Mesenteric fat pad (tissue), 1 donor: ENCODE data around the gene CNKSR2. TPM values are rescaled to one million over a fixed set of nuclear protein-coding genes. Genes with fewer than 3 reads are reported as not detected.
"Not testable (repeated sequence)": the region's sequence is repeated elsewhere in the genome, so short reads cannot be mapped to it uniquely, and the experiment has no call there.

Source experiments
- DNase-seq: peaks from one replicate; pipeline ENCODE4 v3.0.0-alpha.2; 2020; ENCODE audit warnings: low spot score
- total RNA-seq: library from RNA; stranded (reverse); fragmentation: NEBNext Ultra II Directional; extraction: Animal tissue kit (Norgen Biotek cat#: 25700); gene quantifications from one replicate; pipeline ENCODE4 v1.2.1, GENCODE V29; 2021
- donor health status: DM: yes; HTN: yes; CAD: no.

The CNKSR2 gene
- total RNA-seq, 1 donor from 2014 or later, result 0.80 TPM

GRCh38 chrX:21438792-21439191 is 64.6 kb downstream of the CNKSR2 start:
- DNase-seq, result no peak

- DNase-seq, result no peak
These were observed 66.7 kb downstream of the CNKSR2 start for GRCh38 chrX:21440911-21441310.

GRCh38 chrX:21457718-21458117 is 83.5 kb downstream of the CNKSR2 start:
- no peak for DNase-seq

- DNase-seq, result no peak
These were observed 94.9 kb downstream of the CNKSR2 start for GRCh38 chrX:21469071-21469470.

- DNase-seq, result no peak
These were observed 102.7 kb downstream of the CNKSR2 start for GRCh38 chrX:21476909-21477308.

- DNase-seq, result no peak
These were observed 105.6 kb downstream of the CNKSR2 start for GRCh38 chrX:21479695-21480270.

- no peak for DNase-seq
These were observed 107.5 kb downstream of the CNKSR2 start for GRCh38 chrX:21481761-21482160.

- not testable (repeated sequence) for DNase-seq
These were observed 109.8 kb downstream of the CNKSR2 start for GRCh38 chrX:21484051-21484450.

- DNase-seq, result no peak
These were observed 113.6 kb downstream of the CNKSR2 start for GRCh38 chrX:21487832-21488231.

- DNase-seq, result no peak
These were observed 116.1 kb downstream of the CNKSR2 start for GRCh38 chrX:21490341-21490740.

- DNase-seq, result no peak
These were observed 119.1 kb downstream of the CNKSR2 start for GRCh38 chrX:21493226-21493830.

GRCh38 chrX:21503593-21503992 is 129.4 kb downstream of the CNKSR2 start:
- DNase-seq, result no peak

- DNase-seq, result no peak
These were observed 135.7 kb downstream of the CNKSR2 start for GRCh38 chrX:21509912-21510311.

GRCh38 chrX:21524008-21524407 is 149.8 kb downstream of the CNKSR2 start:
- DNase-seq, result no peak

- DNase-seq, result no peak
These were observed 153.9 kb downstream of the CNKSR2 start for GRCh38 chrX:21528076-21528475.

GRCh38 chrX:21529771-21530170 is 155.6 kb downstream of the CNKSR2 start:
- DNase-seq, result no peak

GRCh38 chrX:21544642-21545041 is 170.4 kb downstream of the CNKSR2 start:
- not testable (repeated sequence) for DNase-seq

- DNase-seq, result no peak
These were observed 185.2 kb downstream of the CNKSR2 start for GRCh38 chrX:21559417-21559816.

GRCh38 chrX:21565025-21565424 is 190.8 kb downstream of the CNKSR2 start:
- no peak for DNase-seq

GRCh38 chrX:21574793-21575192 is 200.6 kb downstream of the CNKSR2 start:
- DNase-seq, result no peak

GRCh38 chrX:21581479-21581878 is 207.3 kb downstream of the CNKSR2 start:
- DNase-seq, result no peak

- DNase-seq, result no peak
These were observed 211.8 kb downstream of the CNKSR2 start for GRCh38 chrX:21586001-21586400.

GRCh38 chrX:21590012-21590776 is 216.0 kb downstream of the CNKSR2 start:
- DNase-seq, result no peak
